Activated CD4-positive, alpha-beta T cell treated with anti-CD3 and anti-CD28 coated beads for 48 hours (primary cell): Measurements from ENCODE around the gene MDGA2.

Experiments
- DNase-seq: peaks from one replicate; pipeline ENCODE4 v3.0.0-alpha.2; 2020

The MDGA2 gene

GRCh38 chr14:46840944-46841720 lies 834.3 kb downstream of the MDGA2 start:
- no peak for DNase-seq

GRCh38 chr14:46820291-46820690 lies 855.1 kb downstream of the MDGA2 start:
- no peak for DNase-seq

GRCh38 chr14:46819117-46819516 lies 856.3 kb downstream of the MDGA2 start:
- DNase-seq, result no peak

- no peak for DNase-seq
These were observed 857.3 kb downstream of the MDGA2 start for GRCh38 chr14:46818147-46818546.

- no peak for DNase-seq
These were observed 882.3 kb downstream of the MDGA2 start for GRCh38 chr14:46793144-46793543.
